Measurements from ENCODE around the gene ZSCAN25.

DNA sequence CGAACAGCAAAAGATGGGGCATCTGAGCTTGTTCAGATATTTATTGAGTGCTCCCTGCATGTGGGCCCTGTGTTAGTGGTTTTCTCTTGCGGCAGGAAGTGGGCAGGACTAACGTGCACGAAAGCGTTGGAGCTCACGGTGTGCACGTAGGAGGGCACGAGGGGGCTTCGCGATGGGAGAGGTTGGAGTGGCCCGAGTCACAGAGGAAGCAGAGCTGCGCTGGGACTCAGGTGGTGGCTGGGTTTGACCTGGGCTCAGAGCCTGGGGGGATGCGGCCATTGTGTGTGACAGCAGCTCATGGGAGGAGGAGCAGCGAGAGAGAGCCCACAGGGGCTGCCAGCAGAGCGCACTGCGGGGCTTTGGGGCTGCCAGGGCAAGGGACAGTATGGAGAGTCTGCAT, 7.7 kb downstream of the ZSCAN25 start:
- TF ChIP-seq POLR2A (IDR thresholded peaks at IDR 0.05) (no peak), POLR2AphosphoS5 (IDR thresholded peaks at IDR 0.05) (no peak)
- TF ChIP-seq, protein P1, sequence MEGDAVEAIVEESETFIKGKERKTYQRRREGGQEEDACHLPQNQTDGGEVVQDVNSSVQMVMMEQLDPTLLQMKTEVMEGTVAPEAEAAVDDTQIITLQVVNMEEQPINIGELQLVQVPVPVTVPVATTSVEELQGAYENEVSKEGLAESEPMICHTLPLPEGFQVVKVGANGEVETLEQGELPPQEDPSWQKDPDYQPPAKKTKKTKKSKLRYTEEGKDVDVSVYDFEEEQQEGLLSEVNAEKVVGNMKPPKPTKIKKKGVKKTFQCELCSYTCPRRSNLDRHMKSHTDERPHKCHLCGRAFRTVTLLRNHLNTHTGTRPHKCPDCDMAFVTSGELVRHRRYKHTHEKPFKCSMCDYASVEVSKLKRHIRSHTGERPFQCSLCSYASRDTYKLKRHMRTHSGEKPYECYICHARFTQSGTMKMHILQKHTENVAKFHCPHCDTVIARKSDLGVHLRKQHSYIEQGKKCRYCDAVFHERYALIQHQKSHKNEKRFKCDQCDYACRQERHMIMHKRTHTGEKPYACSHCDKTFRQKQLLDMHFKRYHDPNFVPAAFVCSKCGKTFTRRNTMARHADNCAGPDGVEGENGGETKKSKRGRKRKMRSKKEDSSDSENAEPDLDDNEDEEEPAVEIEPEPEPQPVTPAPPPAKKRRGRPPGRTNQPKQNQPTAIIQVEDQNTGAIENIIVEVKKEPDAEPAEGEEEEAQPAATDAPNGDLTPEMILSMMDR (IDR thresholded peaks at IDR 0.05), result no peak

Measured in gastroesophageal sphincter (tissue), 3 donors.